GM21619 (cell line): ENCODE measurements around the gene SPECC1.
"Not testable (repeated sequence)": the region's sequence is repeated elsewhere in the genome, so short reads cannot be mapped to it uniquely, and the experiment has no call there.

Experiments used
- ATAC-seq: cut with Tn5 transposase; IDR thresholded peaks from one replicate; pipeline ENCODE4 v1.9.1; 2021; ENCODE audit not compliant: unreplicated experiment

SPECC1 gene

GRCh38 chr17:20300436-20300934 is 291.3 kb downstream of the SPECC1 start:
- ATAC-seq, result no peak

GRCh38 chr17:20302246-20302917 is 293.2 kb downstream of the SPECC1 start:
- no peak for ATAC-seq

DNA sequence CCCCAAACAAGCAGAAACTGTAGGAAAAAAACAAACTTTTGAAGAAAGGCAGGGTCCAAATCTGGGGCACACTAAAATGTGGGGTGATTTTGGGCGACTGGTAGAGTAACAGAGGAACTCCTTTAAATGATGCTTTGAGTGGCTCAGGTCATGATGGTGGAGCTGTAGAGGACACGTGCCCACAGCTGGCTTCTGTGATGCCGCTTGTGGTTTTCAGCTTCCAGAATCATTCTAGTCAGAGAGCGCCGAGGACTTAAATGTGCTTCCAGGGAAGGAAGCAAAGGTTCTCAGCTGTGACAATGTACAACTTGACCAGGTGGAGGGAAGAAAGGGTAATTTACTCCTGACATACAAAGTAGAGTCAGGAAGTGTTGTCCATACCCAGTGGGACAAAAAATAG is 295.8 kb downstream of the SPECC1 start:
- no peak for ATAC-seq

- no peak for ATAC-seq
Measured at GRCh38 chr17:20306924-20307323, 297.8 kb downstream of the SPECC1 start.

GRCh38 chr17:20307326-20307910 is 298.3 kb downstream of the SPECC1 start:
- no peak for ATAC-seq

DNA sequence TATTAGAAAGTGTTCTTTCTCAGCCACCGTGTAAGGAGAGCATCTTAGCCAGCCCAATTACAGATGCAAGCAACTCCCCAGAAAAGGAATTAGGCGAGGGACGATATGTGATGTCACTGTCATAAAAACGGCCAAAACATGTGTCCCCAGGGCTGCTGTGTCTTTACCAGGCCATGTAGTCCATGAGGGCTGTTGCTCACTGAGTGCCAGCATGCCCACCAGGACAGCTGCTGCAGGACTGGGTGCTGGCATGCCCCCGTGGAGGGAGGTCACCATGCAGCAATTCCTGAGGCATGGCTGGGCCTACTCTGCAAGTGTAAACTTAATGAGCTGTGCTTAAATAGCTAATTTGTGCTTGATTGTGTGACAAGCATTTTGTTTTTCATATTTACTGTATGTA is 301.3 kb downstream of the SPECC1 start:
- ATAC-seq, result no peak

GRCh38 chr17:20313306-20313705 is 304.1 kb downstream of the SPECC1 start:
- no peak for ATAC-seq

DNA sequence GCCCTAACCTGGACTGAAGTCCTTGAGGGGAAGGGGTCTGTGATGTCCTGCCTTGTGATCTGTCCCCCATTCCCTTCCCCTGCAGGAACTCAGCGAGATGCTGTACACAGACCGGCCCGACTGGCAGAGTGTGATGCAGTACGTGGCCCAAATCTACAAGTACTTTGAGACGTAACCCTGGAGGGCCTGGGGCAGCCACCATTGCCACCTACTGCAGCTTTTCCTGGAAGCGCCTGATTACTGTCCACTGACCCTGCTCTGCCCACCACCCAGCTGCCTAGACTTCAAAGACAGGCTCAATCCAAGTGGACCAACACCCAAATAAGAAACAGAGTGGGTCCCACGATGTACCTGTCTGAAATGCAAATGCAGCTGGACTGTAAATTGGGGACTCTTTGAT is 304.7 kb downstream of the SPECC1 start:
- ATAC-seq, result no peak

DNA sequence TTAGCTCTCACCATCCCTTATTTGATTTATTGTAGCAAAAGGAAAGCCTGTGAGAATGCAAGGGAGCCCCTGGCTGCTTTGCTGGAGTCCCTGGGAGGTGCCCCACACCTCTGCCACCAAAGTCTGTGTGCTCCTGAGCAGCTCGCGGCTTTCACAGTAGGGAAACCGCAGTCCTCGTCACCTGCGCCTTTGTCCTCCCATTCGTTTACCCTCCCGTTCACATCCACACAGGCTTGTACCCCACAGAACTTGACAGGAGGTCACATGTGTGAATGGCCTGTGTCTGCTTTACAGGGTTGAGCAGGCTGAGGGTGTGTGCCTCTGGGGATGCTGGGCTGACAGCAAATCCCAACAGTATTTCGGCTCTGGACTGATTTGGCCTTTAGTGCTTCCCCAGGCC is 305.7 kb downstream of the SPECC1 start:
- no peak for ATAC-seq

GRCh38 chr17:20315311-20315710 is 306.2 kb downstream of the SPECC1 start:
- no peak for ATAC-seq

- no peak for ATAC-seq
Measured at GRCh38 chr17:20315821-20316220, 306.7 kb downstream of the SPECC1 start.

GRCh38 chr17:20320535-20321229 is 311.5 kb downstream of the SPECC1 start:
- ATAC-seq, result not testable (repeated sequence)

DNA sequence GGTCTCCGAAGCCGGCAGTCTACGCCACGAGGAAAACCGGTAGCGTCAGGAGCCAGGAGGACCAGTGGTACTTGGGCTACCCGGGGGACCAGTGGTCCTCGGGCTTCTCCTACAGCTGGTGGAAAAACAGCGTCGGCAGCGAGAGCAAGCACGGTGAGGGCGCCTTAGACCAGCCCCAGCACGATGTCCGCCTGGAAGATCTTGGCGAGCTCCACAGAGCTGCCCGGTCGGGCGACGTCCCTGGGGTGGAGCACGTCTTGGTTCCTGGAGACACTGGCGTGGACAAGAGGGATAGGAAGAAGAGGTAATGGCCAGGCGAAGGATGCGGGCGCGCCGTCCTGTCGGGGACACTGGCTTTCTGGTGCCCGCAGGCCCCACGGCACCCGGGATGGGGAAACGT is 312.2 kb downstream of the SPECC1 start:
- not testable (repeated sequence) for ATAC-seq

DNA sequence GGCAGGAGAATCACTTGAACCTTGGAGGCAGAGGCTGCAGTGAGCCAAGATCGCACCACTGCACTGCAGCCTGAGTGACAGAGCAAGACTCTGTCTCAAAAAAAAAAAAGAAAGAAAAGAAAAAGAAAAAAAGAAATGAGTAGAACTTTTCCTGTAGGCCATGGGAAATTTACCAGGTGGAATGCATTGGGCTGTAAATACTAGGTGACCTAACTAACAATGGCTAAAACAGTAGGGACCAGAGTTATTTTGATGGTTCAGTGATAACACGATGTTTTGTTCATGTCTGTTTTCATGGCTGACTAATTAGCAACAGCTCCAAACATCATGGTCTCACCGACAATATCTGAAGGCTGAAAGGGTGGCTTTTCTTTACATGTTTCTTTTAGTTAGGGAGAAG is 318.6 kb downstream of the SPECC1 start:
- ATAC-seq, result not testable (repeated sequence)

DNA sequence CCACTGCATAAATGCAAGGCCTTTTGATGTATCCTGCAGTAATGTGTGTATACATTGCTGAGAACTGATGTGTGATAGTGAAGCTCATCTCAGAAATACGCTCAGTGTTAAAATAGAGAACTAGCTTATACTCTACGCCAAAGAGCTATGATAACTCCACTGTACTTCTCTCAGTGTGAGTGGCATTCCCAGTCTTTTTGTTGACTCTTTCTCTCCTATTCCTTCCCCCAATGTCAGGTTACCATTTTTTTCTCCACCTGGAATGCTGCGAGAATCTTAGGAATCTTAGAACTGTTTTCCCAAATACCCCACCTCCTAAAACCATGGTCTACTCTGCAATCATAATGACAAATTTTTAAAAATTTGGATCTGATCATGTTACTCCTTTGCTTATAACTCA is 342.2 kb downstream of the SPECC1 start:
- ATAC-seq, result not testable (repeated sequence)

DNA sequence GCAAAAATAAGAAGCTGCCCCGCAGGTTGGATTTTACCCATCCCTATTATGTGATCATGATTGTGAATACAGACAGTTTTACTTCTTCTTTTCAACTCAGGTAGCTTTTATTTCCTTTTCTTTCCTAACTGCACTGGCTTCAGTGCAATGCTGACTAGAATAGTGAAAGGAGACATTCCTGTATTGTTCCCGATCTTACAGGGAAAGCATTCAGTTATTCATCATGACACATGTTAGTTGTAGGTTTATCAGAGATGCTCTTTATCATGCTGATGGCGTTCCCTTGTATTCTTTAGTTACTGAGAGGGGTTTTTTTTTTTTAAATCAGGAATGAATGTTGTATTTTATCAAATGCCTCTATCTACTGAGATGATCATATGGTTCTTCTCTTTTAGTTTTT is 343.4 kb downstream of the SPECC1 start:
- ATAC-seq, result not testable (repeated sequence)

GRCh38 chr17:20363846-20364245 is 354.7 kb downstream of the SPECC1 start:
- not testable (repeated sequence) for ATAC-seq
